Activated CD4-positive, alpha-beta T cell treated with anti-CD3 and anti-CD28 coated beads, Interleukin-2, amount 50 U/mL, for 48 hours (primary cell): ENCODE results near the gene KRTAP3-1.
"Not testable (repeated sequence)": the region's sequence is repeated elsewhere in the genome, so short reads cannot be mapped to it uniquely, and the experiment has no call there.

Experiments used
- DNase-seq, 2 experiments: peaks; one replicate each; pipeline ENCODE4 v3.0.0-alpha.2; 2020

KRTAP3-1 gene

DNA sequence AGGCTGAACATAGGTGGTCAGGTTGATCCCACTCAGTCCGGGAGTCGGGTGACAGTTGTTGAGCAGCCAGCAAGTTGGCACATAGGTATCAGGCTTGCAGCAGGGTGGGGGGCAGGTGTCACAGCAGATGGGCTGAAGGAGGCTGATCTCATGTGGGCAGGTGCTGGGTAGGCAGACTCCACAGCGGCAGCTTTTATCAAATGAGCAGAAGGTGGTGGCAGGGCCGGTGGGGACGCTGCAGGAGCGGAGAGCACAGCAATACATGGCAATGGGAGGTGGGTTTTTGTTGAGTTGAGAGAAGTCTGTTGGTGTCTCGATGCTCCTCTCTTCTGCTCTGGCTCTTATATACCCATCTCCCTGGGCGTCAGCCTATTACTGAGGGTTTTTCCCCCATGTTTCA lies at the start of gene KRTAP3-1:
Gene KRTAP3-1 (minus strand): TSS at position 318 of the 400 bp plus-strand sequence. CDS start 54 bp downstream, at position 264.
- no peak for DNase-seq

DNA sequence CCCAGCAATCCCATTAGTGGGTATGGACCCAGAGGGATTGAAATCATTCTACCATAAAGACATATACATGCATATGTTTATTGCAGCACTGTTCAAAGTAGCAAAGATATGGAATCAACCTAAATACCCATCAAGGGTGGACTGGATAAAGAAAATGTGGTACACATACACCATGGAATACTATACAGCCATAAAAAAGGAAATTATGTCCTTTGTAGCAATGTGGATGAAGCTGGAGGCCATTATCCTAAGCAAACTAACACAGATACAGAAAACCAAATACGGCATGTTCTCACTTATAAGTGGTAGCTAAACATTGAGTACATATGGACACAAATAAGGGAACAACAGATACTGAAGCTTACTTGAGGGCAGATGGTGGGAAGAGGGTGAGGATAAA lies 48.6 kb upstream of the KRTAP3-1 start:
- DNase-seq = no peak

DNA sequence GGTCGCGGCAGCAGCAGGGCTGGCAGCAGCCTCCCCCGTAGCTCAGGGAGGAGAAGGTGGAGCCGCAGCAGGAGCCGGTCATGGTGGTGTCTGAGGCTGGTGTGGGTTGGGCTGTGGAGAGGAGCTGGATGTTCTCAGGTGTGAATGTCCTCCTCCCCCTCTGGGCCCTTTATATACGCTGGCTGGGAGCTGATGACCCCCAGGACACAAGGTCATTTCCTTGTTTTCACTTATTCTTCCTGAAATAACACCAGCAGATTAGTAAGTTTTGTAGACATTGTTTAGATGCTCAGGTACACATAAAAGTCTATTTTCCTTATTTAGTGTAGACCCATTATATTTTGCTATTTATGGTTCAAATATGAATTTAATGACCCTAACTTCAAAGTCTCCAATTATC lies 46.2 kb upstream of the KRTAP3-1 start, which contains the start of gene KRTAP2-2:
Gene KRTAP2-2 (minus strand): TSS at position 101 of the 400 bp plus-strand sequence. CDS start 19 bp downstream, at position 82.
- DNase-seq = not testable (repeated sequence)

DNA sequence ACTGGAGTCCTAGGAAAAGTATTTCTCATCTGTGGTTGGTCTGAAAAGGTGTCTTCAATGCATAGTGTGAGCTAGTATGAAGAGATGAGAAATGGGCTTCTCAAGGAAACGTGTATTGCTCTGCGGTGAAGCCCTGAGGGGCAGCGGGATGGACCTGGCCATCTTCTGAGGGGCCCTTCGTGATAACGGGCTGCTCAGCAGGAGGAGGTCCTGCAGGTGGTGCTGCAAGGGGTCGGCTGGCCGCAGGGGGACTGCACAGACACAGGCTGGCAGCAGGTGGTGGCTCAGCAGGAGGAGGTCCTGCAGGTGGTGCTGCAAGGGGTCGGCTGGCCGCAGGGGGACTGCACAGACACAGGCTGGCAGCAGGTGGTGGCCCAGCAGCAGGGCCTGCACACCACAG lies 45.6 kb upstream of the KRTAP3-1 start:
- not testable (repeated sequence) for DNase-seq

DNA sequence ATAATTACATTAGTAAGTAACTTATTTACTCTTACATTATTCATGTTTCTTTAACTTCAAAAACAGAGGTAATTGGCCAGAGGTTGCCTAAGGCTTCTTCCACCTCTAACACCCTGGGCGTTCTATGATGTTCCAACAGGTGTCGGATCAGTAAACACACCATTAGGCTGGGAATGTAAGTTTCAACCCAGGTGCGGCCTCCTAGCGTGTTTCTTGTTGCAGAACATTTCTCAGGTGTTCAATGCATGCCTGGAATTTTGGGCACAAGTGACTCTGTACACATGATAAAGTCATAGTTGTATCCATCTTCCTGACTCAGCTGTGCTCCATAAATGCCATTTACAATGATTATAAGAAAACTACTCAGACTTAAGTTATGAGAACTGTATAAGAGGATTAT lies 45.1 kb upstream of the KRTAP3-1 start:
- DNase-seq = no peak

DNA sequence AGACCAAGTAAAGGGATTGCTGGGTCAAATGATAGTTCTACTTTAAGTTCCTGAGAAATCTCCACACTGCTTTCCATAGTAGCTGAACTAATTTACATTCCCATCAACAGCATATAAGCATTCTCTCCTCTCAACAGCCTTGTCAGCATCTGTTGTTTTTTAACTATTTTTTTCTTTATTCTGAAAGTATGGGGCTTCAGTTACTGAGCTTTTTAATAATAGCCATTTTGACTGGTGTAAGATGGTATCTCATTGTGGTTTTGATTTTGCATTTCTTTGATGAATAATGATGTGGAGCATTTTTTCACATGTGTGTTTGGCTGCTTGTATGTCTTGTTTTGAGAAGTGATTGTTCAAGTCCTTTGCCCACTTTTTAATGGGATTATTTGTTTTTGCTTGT lies 43.6 kb upstream of the KRTAP3-1 start:
- DNase-seq = no peak

DNA sequence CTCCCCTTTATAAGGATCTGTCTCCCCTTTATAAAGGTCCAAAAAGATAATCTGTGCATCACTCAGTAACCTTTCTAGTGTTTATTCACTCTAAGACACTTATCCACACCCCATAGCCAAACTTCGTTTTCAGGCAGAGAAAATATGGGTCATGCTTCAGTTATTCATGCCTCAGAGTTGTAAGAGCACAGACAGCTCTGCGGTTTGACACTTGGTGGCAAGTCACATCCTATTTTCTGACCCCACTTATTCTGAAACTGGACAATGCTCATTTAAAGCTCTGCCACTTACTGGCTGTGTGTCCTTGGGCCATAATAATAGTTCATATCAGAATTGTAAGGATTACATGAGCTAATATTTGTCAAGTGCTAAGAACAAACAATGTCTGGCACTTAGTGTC lies 40.2 kb upstream of the KRTAP3-1 start:
- DNase-seq = no peak

DNA sequence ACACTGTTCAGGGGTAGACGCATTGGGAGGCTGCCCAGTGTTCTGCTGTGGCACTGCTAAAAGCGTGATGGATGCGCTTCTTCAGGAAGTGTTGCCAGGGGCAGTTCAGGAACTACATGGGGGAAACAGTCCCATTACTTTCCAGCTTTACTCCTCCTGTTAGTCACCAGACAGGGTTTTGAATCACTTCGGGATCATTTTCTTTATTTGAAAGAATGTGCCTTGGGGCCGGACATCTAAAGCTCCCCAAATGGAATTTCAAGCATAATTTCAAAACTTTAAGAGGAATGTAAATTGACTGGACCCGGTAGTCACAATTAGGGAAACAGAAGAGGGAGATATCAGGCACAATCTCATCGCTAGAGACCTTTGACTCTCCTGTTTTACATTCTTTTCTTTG lies 39.5 kb upstream of the KRTAP3-1 start:
- DNase-seq = no peak

DNA sequence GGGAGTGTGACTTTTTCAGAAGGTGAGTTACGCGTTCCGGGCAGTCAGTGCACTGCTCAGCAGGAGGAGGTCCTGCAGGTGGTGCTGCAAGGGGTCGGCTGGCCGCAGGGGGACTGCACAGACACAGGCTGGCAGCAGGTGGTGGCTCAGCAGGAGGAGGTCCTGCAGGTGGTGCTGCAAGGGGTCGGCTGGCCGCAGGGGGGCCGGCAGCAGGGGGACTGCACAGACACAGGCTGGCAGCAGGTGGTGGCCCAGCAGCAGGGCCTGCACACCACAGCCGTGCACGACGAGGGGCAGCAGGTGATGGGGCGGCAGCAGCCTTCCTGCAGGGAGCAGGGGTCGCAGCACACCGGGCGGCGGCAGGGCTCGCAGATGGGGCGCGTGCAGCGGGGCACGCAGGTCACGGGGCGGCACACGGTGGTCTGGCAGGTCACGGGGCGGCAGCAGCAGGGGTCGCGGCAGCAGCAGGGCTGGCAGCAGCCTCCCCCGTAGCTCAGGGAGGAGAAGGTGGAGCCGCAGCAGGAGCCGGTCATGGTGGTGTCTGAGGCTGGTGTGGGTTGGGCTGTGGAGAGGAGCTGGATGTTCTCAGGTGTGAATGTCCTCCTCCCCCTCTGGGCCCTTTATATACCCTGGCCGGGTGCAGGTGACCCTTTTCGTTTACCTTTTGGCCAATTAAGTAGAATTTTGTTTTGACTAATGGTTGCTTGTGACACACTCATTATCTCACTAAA lies 38.0 kb upstream of the KRTAP3-1 start, which contains the start of gene KRTAP2-1:
Gene KRTAP2-1 (minus strand): TSS at position 582 of the 731 bp plus-strand sequence. CDS start 49 bp downstream, at position 533.
- not testable (repeated sequence) for DNase-seq

DNA sequence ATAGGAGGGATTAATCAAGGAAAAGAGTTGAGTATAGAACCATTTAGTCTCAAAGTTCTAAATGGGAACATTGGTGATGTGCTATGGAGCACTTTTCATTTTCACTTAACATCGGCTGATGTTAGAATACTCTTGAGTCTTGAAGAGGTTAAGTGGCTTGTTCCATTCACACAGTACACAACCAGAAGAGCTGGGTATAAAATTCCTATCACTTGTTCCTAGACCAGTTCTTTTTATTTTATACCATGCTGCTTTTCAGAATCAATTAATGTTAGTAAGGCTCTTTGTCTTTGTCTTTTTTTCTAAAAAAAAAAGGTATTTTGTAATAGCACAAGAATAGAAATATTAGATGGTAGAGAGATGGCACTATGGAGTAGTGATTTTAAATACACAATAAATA lies 34.0 kb upstream of the KRTAP3-1 start:
- no peak for DNase-seq

DNA sequence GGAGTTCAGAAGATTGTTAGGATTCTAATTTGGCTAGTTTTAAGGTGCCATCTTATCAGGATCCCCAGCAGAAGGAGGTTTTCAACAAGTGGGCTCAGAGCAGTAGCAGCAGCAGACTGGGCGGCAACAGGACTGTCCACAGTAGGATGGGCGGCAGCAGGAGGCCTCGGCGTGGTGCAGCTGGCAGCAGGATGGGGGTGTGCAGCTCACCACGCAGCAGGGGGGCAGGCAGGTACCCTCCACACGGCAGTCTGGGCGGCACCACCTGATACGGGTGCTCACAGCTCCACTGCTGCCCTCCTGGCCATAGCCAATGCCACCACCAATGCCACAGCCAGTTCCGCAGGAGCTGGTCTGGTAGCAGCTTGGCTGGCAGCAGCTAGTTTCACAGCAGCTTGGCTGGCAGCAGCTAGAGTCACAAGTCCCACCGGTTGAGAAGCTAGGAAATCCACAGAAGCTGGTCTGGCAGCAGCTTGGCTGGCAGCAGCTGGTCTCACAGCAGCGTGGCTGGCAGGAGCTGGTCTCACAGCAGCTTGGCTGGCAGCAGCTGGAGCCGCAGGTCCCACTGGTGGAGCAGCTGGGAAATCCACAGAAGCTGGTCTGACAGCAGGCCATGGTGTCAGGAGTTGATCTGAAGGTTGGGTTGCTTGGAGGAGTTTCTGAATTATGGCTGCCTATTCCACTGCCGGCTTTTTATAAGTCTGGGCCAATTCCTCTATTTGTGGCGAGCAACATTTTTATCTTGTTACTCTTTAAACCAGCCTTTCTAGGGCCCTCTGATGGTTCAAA lies 32.0 kb upstream of the KRTAP3-1 start, which contains the start of gene KRTAP1-1:
Gene KRTAP1-1 (minus strand): TSS at position 668 of the 789 bp plus-strand sequence. CDS start 53 bp downstream, at position 615.
- not testable (repeated sequence) for DNase-seq

DNA sequence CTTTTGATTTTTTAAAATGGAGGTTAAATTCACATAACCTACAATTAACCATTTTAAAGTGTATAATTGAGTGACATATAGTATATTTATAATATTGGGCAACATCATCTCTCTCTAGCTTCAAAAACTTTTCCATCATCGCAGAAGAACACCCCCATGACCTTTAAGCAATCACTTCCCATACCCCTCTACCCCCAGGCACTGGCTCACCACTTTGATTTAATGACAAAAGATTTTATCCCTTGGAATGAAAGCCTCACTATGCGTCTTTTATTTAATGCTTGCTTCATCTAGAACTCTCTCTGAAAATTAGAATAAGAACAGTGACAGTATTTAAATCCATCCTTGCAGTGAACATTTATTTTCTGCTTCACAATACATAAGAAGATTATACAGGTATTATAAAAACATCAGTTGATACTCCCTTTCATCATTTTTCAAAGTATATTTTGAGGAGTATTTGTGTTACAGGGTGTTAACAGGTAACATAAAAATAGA lies 29.0 kb upstream of the KRTAP3-1 start:
- no peak for DNase-seq

DNA sequence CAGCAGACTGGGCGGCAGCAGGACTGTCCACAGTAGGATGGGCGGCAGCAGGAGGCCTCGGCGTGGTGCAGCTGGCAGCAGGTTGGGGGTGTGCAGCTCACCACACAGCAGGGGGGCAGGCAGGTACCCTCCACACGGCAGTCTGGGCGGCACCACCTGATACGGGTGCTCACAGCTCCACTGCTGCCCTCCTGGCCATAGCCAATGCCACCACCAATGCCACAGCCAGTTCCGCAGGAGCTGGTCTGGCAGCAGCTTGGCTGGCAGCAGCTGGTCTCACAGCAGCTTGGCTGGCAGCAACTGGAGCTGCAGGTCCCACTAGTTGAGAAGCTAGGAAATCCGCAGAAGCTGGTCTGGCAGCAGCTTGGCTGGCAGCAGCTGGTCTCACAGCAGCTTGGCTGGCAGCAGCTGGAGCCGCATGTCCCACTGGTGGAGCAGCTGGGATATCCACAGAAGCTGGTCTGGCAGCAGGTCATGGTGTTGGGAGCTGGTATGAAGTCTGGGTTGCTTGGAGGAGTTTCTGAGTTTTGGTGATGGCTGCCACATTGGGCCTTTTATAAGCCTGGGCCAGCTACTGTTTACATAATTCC lies 25.5 kb upstream of the KRTAP3-1 start, which contains the start of gene KRTAP1-3:
Gene KRTAP1-3 (minus strand): TSS at position 529 of the 590 bp plus-strand sequence. CDS start 53 bp downstream, at position 476.
- not testable (repeated sequence) for DNase-seq

DNA sequence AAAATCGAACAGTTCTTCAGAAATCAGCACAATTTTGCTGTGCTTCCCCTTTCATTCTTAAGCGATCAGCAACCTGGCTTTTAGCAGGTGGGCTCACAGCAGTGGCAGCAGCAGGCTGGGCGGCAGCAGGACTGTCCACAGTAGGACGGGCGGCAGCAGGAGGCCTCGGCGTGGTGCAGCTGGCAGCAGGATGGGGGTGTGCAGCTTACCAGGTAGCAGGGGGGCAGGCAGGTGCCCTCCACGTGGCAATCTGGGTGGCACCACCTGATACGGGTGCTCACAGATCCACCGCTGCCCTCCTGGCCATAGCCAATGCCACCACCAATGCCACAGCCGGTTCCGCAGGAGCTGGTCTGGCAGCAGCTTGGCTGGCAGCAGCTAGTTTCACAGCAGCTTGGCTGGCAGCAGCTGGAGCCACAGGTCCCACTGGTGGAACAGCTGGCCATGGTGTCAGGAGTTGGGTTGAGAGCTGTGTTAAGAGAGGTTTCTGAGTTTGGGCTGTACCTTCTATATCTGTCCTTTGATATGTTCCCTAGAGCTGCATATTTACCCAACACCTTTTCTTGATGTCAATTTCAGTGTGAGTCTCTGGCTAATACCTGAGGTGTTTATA lies 20.8 kb upstream of the KRTAP3-1 start, which contains the start of gene KRTAP1-4:
Gene KRTAP1-4 (minus strand): TSS at position 563 of the 613 bp plus-strand sequence. CDS start 117 bp downstream, at position 446.
- no peak for DNase-seq

DNA sequence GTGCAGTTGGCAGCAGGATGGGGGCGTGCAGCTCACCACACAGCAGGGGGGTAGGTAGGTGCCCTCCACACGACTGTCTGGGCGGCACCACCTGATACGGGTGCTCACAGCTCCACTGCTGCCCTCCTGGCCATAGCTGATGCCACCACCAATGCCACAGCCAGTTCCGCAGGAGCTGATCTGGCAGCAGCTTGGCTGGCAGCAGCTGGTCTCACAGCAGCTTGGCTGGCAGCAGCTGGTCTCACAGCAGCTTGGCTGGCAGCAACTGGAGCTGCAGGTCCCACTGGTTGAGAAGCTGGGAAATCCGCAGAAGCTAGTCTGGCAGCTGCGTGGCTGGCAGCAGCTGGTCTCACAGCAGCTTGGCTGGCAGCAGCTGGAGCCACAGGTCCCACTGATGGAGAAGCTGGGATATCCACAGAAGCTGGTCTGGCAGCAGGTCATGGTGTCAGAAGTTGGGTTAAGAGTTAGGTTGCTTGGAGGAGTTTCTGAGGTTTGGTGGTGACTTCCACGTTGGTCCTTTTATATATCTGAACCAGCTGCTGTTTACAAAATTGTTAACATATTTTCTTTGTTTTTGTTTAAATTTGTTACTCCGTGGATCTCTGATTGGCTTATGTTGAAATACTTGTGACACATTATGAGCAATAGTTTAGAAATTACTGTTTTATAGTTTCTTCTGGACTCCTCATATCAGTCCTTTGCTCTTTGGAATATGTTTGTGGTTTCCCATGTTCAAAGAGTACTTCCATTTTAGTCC lies 18.0 kb upstream of the KRTAP3-1 start, which contains the start of gene KRTAP1-5:
Gene KRTAP1-5 (minus strand): TSS at position 494 of the 757 bp plus-strand sequence. CDS start 53 bp downstream, at position 441.
- no peak for DNase-seq

DNA sequence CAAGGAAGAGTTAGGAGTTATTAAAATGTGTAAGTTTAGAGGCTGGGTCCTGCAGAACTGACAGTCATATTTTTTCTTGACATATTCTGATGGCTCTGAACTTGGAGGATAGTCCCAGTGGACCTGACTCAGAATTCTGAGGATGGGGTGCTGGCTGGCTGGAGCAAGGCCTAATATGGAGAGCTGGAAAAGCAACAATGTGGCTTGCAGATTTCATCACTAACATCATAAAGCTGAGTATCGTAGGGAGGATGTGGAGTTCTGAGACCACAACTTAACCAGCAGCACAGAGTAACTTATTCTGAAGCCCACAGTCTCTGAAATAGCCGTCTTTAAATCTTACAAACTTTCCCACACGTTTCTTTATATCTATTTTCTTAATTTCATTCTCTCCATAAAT lies 15.8 kb upstream of the KRTAP3-1 start:
- DNase-seq = no peak

DNA sequence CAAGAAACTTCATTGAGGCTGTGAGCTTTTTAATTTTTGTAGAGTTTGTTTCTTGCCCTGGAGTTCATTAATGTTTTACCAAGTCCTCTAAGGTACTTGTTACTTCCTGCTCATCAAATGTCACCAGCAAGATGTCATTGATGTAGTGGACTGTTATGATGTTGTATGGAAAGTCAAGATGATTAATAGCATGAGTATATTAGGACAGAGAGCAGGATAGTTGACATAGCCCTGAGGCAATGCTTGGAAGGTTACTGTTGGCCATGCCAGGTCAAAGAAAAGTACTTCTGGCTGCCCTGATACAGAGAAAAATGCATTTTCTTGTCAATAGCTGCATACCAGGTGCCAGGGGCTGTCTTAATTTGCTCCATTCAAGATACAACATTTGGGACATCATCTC lies 11.4 kb upstream of the KRTAP3-1 start:
- DNase-seq = no peak

DNA sequence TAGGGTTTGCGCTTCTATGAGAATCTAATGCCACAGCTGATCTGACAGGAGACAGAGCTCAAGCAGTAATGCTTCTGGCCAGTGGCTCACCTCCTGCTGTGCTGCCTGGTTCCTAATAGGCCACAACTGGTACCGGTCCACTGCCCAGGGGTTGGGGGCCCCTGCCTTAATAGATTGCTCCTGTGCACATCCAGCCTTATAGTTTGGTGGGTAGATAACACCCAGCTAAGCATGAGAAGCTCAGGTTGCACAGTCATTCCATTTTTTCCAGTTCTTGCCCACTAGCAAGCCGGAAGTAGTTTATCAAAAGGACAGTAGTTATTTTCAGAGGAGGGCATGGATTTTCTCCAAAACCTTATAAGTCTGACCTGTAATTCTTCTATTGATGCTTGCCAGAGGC lies 10.5 kb upstream of the KRTAP3-1 start:
- DNase-seq = no peak

DNA sequence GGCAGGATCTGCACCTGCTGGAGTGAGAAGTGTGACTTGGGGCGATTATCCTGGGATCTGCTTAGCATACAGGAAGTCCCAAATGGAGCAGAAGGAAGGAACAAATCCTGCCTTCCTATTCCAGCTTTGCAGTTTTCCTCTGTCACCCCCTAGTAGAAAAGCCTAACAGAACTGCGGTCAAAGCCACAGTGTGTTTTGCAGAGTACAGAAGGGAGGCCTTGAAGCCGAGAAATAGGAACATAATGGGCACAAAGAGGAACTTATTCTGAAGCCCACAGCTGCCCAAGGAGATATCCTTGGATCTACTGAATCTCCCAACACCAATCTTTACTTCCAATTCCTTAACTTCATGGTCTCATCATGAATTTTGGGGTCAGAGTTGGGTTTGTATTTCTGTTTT lies 9.6 kb upstream of the KRTAP3-1 start:
- no peak for DNase-seq

DNA sequence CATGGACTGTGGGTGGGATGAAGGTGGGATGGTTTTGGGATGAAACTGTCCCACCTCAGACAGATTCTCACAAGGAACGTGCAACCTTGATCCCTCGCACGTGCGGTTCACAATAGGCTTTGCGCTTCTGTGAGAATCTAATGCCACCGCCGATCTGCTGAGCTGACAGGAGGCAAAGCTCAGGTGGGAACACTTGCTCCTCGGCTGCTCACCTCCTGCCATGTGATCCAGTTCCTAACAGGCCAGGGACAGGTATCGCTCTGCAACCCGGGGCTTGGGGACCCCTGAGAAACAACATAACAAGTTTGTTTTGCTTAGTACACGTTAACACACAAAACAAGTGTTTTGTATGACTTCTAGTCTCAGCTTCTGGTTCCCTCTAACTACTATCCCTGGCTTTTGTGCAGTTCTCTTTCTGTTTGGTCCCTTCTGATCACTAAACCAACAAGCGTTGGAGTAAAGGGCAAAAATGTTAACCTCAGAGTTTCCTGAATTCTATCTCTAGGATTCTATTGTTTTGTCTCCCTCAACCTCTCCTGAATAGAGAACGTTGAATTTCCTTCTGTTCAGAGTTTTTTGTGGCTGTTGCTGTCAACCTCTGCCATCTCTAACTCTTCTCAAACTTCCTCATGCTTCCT lies 7.8 kb upstream of the KRTAP3-1 start:
- DNase-seq = no peak

DNA sequence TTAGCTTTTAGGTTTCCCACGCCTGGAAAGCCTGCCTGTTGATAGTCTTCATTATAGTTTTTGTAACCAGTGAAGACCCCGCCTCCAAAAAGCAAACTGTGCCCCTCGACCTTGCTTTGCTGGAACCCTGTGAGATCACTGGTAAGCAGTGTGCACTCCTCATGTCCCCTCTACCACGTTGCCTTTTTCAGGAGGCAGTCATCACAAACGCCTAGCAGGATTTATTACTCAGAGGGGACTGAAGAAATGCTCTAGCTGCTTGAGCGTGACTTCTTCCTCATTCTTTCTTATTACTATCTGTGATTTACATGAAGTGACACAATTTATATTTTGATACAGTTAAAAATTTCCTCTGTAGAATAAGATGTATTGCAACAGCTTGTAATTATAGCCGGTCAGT lies 6.5 kb upstream of the KRTAP3-1 start:
- DNase-seq = no peak
